ENCODE data around the gene GJA10.

GJA10 gene

GRCh38 chr6:89941031-89941762 is 46.9 kb downstream of the GJA10 start:
- H3K27ac ChIP-seq, result peak overlapping the region; percentile 33
- TF ChIP-seq CTCF (conservative IDR thresholded peaks at IDR 0.05) (no peak), ZFX (IDR thresholded peaks at IDR 0.05) (no peak)

GRCh38 chr6:89941763-89942497 is 47.7 kb downstream of the GJA10 start:
- TF ChIP-seq CTCF (conservative IDR thresholded peaks at IDR 0.05) (no peak), ZFX (IDR thresholded peaks at IDR 0.05) (no peak)
- H3K27ac ChIP-seq, result no peak overlapping the region

- TF ChIP-seq ZFX (IDR thresholded peaks at IDR 0.05) (no peak), CTCF (conservative IDR thresholded peaks at IDR 0.05) (no peak)
- H3K27ac ChIP-seq, result no peak overlapping the region
Observed at GRCh38 chr6:89942601-89943000, 48.3 kb downstream of the GJA10 start.

GRCh38 chr6:89944181-89944755 is 50.0 kb downstream of the GJA10 start:
- no peak overlapping the region for H3K27ac ChIP-seq
- no peak for TF ChIP-seq CTCF (conservative IDR thresholded peaks at IDR 0.05)
- TF ChIP-seq ZFX (IDR thresholded peaks at IDR 0.05), result no peak

GRCh38 chr6:89944826-89945407 is 50.6 kb downstream of the GJA10 start:
- H3K27ac ChIP-seq, result no peak overlapping the region
- TF ChIP-seq CTCF (conservative IDR thresholded peaks at IDR 0.05) (peak; percentile 30), ZFX (IDR thresholded peaks at IDR 0.05) (no peak)

Data from C4-2B (cell line).